SIG-M5 (cell line): ENCODE measurements around the gene WWTR1.

Source experiments
- DNase-seq: peaks from one replicate; lab custom pipeline; 2025; lab: John Stamatoyannopoulos, UW

The WWTR1 gene

GRCh38 chr3:149654188-149654601, 3.6 kb downstream of the WWTR1 start:
- no peak for DNase-seq

GRCh38 chr3:149653564-149653963, 4.3 kb downstream of the WWTR1 start:
- DNase-seq = no peak

DNA sequence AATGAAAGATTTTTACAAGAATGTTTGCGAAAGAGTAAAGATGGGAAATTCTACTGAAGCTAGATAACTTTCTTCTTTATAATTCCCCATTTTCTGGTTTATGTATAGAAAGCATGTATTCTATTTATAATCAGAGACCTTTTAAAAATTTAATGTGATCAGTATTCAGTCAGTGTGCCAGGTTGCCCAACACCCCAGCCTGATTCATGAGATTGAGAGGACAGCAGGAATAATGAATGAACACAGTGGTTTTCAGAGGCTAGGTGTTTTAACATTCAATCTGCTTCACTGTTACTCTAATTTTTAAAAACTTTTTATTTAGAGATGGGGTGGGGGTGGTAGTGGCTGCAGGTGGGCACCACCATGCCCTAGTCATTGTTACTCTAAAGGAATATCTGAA, 4.7 kb downstream of the WWTR1 start:
- DNase-seq = no peak

DNA sequence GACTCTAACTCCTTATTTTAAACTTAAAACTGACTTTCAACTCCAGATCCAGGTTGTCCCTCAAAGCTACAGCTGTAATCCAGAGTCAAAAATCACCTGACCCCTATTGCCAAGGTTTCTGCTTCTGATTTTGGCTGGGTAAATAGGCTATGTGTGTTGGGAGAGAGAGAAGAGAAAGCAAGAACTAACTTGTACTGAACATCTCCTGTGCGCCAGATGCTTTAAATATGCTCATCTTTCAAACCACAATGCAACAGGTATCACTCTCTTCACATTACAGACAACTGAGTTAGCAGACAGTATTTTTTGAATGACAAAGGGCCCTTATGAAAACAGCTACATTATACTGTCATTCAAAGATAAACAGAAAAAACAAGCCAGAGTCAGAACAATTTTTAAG, 7.0 kb downstream of the WWTR1 start:
- DNase-seq = no peak

- no peak for DNase-seq
Observed at GRCh38 chr3:149648525-149648924, 9.3 kb downstream of the WWTR1 start.

DNA sequence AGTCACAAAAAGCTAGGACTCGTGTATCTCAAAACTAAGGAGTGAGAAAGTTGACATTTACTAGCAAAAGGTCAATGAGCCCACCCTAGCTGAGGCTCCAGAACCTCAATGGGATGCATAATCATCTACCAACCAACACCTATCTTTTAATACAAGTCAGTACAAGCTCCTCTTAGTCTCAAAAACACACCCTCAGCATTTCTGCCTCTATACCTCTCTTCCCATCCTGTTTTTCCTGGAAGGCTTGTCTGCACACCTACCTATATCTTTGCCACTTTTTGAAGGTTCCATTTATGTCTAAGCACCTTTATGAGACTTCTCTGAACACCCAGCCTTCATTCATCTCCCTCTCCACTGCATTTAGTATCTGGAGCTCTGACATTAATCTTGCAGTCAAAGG, 10.0 kb downstream of the WWTR1 start:
- no peak for DNase-seq

DNA sequence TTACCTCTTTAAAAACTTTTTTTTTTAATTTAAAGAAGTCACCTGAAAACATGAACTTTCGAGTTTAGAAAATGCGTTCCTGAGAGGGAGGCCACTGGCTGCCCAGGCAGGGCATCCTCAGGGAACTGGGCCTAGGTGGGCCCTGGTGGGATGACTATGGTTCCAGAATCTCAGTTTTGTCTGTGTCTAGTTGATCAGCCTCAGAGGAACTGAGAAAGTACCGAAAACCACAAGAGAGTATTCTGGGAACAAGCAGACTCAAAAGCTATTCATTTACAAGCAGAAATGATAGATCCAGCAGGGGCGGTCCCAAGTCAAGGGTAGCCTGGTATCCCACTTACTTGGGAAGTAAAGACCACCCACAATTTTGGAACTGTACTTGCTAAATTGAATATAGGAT, 10.5 kb downstream of the WWTR1 start:
- DNase-seq = no peak

- DNase-seq = no peak
Observed at GRCh38 chr3:149646181-149646766, 11.6 kb downstream of the WWTR1 start.

DNA sequence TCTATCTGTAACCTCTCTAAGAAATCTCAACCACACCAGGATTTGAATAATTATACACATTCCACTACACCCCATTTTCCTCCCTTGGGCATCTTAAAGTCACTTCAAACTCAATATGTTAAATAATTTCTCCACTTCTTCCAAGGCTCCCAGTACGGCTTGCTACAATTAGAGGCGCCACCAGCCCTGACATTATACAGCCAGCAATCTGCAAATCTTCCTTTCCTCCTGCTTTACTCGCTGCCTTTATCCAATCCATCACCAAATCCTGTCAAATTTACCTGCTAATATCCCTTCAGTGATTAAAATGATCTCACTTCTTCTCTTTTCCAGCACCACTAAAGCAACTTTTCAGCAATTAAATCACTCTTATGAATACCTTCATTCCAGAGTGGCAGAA, 13.9 kb downstream of the WWTR1 start:
- no peak for DNase-seq

DNA sequence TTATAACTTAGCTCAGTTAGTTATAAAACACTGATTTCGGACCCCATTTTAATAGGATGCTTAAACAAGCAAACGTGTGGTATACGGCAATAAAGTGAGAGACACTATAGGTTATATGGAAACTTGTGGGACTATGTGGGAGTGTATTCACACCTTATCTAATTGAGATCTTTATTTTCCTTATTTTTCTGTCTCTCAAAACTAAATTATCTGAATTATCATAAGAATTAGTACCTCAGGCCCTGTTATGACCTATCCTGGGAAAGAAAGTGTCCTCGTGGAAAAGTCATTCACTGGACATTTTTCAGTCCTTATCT, 14.4 kb downstream of the WWTR1 start:
- no peak for DNase-seq

DNA sequence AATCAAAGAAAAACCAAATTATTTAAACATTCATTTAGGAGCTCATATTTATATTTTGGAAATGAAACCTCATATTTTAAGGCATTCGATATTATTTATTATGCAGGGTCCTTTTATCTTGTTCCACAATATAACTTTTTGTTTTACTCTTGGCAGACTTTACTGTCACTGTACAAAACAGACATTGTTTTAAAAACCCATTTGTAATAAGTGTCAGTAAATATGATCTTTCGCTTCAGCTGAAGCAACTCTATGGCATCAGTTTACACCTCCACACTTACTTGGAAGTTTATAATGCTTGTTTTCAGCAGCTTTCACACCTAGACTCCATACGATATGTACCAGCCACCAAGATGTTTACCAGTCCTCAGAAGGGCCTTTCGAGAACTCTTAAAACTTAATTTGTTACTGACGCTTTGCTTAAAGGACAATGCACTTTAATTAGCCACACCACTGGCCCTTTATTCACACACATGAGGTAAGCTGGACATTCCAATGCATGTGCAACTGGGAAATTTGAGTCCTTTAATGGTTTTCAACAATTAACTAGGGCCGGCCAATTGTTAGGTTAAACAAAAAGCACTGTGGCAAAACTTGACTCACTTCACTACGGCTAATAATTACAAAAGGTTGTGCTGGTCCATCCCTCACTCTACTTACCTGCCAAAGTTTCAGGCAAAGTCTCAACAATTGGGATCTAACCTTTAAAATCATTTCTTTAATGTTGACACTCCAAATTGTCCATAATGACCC, 16.7 kb downstream of the WWTR1 start:
- DNase-seq = no peak

- no peak for DNase-seq
Observed at GRCh38 chr3:149639093-149639486, 18.7 kb downstream of the WWTR1 start.

- DNase-seq = no peak
Observed at GRCh38 chr3:149638228-149639092, 19.4 kb downstream of the WWTR1 start.

DNA sequence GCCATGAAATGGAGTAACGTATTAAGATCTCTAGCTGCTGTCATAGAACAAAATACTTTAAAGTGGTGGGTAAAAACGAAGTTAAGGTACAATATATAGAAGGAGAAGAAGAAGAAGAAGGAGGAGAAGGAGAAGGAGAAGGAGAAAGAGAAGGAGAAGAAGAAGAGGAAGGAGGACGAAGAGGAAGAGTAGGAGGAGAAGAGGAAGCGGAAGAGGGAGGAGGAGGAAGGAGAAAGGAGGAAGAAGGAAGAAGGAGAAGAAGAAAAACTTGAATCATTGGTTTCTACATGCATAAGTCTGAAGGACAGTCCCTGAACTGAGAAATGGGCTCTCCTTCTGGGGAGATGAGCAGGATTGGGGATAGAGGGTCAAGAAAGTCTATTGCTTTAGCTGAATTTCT, 22.4 kb downstream of the WWTR1 start:
- DNase-seq = no peak

DNA sequence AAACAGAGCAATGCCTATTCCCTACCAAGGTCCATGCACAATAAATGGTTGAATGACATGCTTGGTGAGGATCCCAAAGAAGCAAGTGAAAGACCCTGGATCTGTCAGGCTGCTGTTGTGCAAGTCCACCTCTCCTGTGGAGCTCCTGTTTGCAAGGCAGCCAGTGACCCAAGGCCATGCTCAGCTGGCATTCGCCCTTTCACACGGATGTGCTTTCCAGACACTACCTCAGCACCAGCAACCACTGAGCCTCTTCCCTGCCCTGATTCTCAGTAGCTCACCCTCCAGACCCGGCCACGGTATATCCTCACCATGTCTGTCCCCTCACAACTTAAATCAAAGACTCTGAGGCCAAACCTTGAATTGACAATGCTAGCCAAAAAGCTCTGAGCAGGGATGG, 23.3 kb downstream of the WWTR1 start:
- no peak for DNase-seq

DNA sequence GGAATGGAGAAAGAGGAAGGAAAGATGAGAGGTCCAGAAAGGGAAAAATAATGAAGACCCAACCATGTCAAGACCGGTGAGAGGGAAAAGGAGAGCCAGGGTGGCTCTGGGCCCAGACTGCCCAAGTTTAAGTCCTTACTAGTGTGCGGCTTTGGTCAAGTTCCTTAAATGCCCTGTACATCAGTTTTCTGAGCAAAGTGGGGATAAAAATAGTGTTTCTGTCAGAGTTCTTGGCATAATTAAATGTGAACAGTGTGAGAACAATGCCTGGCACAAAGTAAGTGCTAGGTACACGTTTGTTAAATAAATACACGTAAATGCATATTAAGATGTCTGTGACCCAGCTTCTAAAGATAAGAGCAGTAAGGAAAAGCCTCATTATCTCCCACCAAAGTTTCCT, 23.8 kb downstream of the WWTR1 start:
- no peak for DNase-seq

GRCh38 chr3:149632225-149632624, 25.6 kb downstream of the WWTR1 start:
- no peak for DNase-seq

- DNase-seq = no peak
Observed at GRCh38 chr3:149630806-149631205, 27.0 kb downstream of the WWTR1 start.

DNA sequence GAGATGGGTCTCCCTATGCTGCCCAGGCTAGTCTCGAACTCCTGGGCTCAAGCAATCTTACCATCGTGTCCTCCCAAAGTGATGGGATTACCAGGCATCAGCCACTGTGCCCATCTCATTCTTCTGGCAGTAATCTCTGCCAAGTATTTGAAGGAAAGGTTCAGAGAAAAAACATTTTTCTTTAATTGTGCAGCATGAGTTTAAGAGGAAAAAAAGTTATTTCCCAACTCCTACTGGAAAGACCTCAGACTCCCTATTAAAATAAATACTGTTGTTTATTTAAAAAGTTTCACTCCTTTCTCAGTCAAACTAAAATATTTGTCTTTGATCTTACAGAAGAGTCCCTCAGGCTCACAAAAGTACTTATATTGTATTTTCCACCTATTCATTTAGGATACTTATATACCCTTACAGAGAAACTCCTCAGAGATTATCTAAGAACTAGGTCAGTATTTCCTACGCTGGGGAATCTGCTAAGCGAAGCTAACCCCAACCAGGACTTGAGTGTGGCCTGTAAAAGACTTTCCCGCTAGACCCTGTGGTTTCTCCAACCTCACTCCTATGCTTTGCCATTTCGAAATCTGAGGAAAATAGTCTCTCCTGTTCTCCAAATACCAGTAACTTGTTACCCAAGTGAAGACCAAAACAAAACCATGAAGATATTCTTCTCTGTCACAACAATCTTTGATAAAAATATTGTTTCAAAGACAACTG, 28.7 kb downstream of the WWTR1 start:
- DNase-seq = no peak

- no peak for DNase-seq
Observed at GRCh38 chr3:149626671-149627070, 31.2 kb downstream of the WWTR1 start.

GRCh38 chr3:149625795-149626194, 32.0 kb downstream of the WWTR1 start:
- no peak for DNase-seq

GRCh38 chr3:149623824-149624223, 34.0 kb downstream of the WWTR1 start:
- DNase-seq = no peak
